ENCODE measurements around the gene KCNJ2.
A peak's percentile ranks its signal among the peaks of the same experiment; 100 is the strongest.

Gene KCNJ2

GRCh38 chr17:70166615-70167014 is 2.7 kb upstream of the KCNJ2 start:
- H3K4me3 ChIP-seq: no peak overlapping the region
- no peaks in the 10 kb centered on the region for H3K9me3 ChIP-seq (ENCODE audit: low read depth, low read length)
- TF ChIP-seq FOXP2 (optimal IDR thresholded peaks at IDR 0.05; ENCODE audit: control extremely low read depth, extremely low read length, insufficient read depth) (no peak), POLR2AphosphoS5 (IDR thresholded peaks at IDR 0.05; ENCODE audit: borderline replicate concordance, low read depth, low read length) (no peak), EZH2 (IDR thresholded peaks at IDR 0.05) (no peak)
- H3K27ac ChIP-seq: no peak overlapping the region
- H3K9ac ChIP-seq (ENCODE audit: insufficient read length): no peak overlapping the region
- H3K36me3 ChIP-seq (ENCODE audit: insufficient read depth, low read length): no peaks in the 10 kb centered on the region
- no peak for DNase-seq (ENCODE audit: low read depth, low spot score)

GRCh38 chr17:70168044-70168976 is 1.0 kb upstream of the KCNJ2 start:
- no peaks in the 10 kb centered on the region for H3K36me3 ChIP-seq (ENCODE audit: insufficient read depth, low read length)
- H3K4me3 ChIP-seq: peak overlapping the region; percentile 67
- DNase-seq (ENCODE audit: low read depth, low spot score): peak; percentile 14
- H3K27ac ChIP-seq: no peak overlapping the region
- no peaks in the 10 kb centered on the region for H3K9me3 ChIP-seq (ENCODE audit: low read depth, low read length)
- TF ChIP-seq POLR2AphosphoS5 (IDR thresholded peaks at IDR 0.05; ENCODE audit: borderline replicate concordance, low read depth, low read length): no peak
- TF ChIP-seq EZH2 (IDR thresholded peaks at IDR 0.05): no peak
- no peak for TF ChIP-seq FOXP2 (optimal IDR thresholded peaks at IDR 0.05; ENCODE audit: control extremely low read depth, extremely low read length, insufficient read depth)
- no peak overlapping the region for H3K9ac ChIP-seq (ENCODE audit: insufficient read length)

DNA sequence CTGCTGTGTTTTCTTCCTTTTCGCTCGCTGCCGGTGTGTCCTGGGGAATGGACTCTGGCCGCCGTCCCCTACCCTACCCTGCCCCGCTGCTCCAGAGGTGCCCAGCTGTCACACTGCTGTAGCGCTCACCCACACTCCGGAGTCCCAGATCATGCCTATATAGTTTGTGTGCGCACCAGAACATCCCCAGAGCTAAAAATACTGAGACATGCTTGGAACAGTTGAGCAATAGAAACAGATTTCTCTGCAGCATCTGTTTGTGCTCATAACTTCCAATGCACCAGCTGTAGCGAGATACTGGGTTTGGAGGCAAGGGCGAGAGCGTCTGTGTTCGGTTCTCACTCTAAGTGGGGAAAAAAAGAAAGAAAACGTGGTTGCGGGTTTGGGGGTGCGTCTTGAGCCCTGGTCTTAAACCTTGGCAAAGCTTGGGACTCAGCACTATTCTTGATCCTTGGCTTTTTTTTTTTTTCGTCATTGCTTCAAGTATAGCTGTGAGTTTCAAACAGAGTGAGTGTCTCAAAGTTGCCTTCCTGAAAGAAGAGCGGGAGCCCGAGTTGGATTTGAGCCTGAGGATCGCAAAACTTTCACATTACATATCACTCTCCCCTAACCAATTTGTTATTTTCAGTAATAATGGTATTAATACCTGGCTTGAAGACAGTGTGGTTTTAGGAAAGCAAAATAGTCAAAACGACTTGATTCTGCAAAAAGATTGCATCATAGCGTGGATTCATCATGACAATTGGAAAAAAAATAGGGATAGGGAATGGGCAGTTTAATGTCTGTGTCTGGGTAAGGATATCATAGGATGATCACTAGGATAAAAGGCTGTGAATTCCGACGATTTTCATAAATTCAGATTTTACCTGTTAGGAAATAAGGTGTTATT is 621 bp downstream of the KCNJ2 start:
- DNase-seq (ENCODE audit: low read depth, low spot score): no peak
- Histone ChIP-seq H3K9me3 (ENCODE audit: low read depth, low read length) (no peaks in the 10 kb centered on the region), H3K27ac (no peak overlapping the region), H3K4me3 (peak overlapping the region; percentile 67), H3K36me3 (ENCODE audit: insufficient read depth, low read length) (no peaks in the 10 kb centered on the region), H3K9ac (ENCODE audit: insufficient read length) (no peak overlapping the region)
- no peak for TF ChIP-seq EZH2 (IDR thresholded peaks at IDR 0.05)
- no peak for TF ChIP-seq FOXP2 (optimal IDR thresholded peaks at IDR 0.05; ENCODE audit: control extremely low read depth, extremely low read length, insufficient read depth)
- no peak for TF ChIP-seq POLR2AphosphoS5 (IDR thresholded peaks at IDR 0.05; ENCODE audit: borderline replicate concordance, low read depth, low read length)

DNA sequence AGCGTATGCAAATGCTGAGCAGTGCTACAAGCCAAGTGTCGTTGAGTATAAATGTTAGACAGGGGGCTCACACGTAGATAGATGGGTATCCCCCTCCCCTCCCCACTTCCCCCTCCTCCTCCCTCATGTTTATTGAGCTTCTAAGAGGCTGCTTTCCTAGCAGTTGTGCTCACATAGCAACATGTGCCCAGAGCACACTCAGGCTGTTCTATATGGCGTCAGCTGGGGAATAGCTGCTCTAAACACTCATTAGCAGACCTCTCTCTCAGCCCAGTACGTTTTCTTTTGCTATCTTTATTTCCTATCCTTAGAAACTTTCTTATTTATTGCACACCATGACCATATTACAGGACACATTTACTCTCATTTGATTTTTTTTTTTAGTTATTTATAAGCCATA is 1.8 kb downstream of the KCNJ2 start:
- no peak for DNase-seq (ENCODE audit: low read depth, low spot score)
- no peak overlapping the region for H3K27ac ChIP-seq
- no peak for TF ChIP-seq FOXP2 (optimal IDR thresholded peaks at IDR 0.05; ENCODE audit: control extremely low read depth, extremely low read length, insufficient read depth)
- no peak for TF ChIP-seq POLR2AphosphoS5 (IDR thresholded peaks at IDR 0.05; ENCODE audit: borderline replicate concordance, low read depth, low read length)
- TF ChIP-seq EZH2 (IDR thresholded peaks at IDR 0.05): no peak
- no peaks in the 10 kb centered on the region for H3K36me3 ChIP-seq (ENCODE audit: insufficient read depth, low read length)
- no peaks in the 10 kb centered on the region for H3K9me3 ChIP-seq (ENCODE audit: low read depth, low read length)
- no peak overlapping the region for H3K4me3 ChIP-seq
- H3K9ac ChIP-seq (ENCODE audit: insufficient read length): no peak overlapping the region

GRCh38 chr17:70172449-70172848 is 3.1 kb downstream of the KCNJ2 start:
- no peaks in the 10 kb centered on the region for H3K9me3 ChIP-seq (ENCODE audit: low read depth, low read length)
- no peak overlapping the region for H3K4me3 ChIP-seq
- no peak overlapping the region for H3K9ac ChIP-seq (ENCODE audit: insufficient read length)
- H3K27ac ChIP-seq: no peak overlapping the region
- H3K36me3 ChIP-seq (ENCODE audit: insufficient read depth, low read length): no peaks in the 10 kb centered on the region
- no peak for DNase-seq (ENCODE audit: low read depth, low spot score)
- no peak for TF ChIP-seq FOXP2 (optimal IDR thresholded peaks at IDR 0.05; ENCODE audit: control extremely low read depth, extremely low read length, insufficient read depth)
- TF ChIP-seq EZH2 (IDR thresholded peaks at IDR 0.05): no peak
- no peak for TF ChIP-seq POLR2AphosphoS5 (IDR thresholded peaks at IDR 0.05; ENCODE audit: borderline replicate concordance, low read depth, low read length)

DNA sequence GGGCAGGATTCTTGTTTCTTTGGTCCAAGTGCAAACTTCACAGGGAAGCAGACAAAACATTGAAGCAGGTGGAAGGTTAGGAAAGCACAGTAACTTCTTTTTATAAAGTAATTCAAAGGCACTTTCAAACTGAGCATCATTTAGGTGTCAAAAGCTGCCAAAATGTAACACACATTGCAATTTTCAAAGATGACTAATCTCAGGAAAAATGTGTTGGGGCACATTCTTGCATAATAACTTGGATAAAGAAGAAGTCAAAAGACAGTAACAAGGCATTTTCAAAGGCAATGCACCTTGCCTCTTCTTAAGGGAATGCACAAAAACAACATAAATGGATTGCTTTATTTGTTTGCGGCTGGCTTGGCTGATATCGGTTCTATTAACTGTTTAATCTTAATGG is 3.6 kb downstream of the KCNJ2 start:
- Histone ChIP-seq H3K9me3 (ENCODE audit: low read depth, low read length) (no peaks in the 10 kb centered on the region), H3K27ac (no peak overlapping the region), H3K9ac (ENCODE audit: insufficient read length) (no peak overlapping the region), H3K4me3 (no peak overlapping the region), H3K36me3 (ENCODE audit: insufficient read depth, low read length) (no peaks in the 10 kb centered on the region)
- TF ChIP-seq POLR2AphosphoS5 (IDR thresholded peaks at IDR 0.05; ENCODE audit: borderline replicate concordance, low read depth, low read length) (no peak), EZH2 (IDR thresholded peaks at IDR 0.05) (no peak), FOXP2 (optimal IDR thresholded peaks at IDR 0.05; ENCODE audit: control extremely low read depth, extremely low read length, insufficient read depth) (no peak)
- no peak for DNase-seq (ENCODE audit: low read depth, low spot score)

DNA sequence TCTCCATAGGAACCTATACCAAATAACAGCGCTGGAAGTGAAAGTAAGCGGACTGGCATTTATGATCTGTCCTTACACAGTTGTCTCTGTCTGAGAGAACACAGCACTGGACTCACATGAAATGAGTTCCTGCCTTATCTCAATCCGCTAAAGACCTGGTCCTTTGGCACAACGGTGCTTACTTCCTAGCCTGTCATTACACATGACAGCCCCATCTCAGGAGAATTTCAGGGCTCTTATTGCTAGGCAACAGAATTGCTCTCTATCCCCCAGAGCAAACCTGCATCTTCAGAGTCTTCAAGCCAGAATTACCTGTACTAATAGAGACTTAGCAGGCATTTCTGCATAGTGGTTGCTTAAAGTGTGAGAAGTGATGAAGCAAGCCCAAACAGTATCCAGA is 4.3 kb downstream of the KCNJ2 start:
- no peak for TF ChIP-seq FOXP2 (optimal IDR thresholded peaks at IDR 0.05; ENCODE audit: control extremely low read depth, extremely low read length, insufficient read depth)
- TF ChIP-seq POLR2AphosphoS5 (IDR thresholded peaks at IDR 0.05; ENCODE audit: borderline replicate concordance, low read depth, low read length): no peak
- TF ChIP-seq EZH2 (IDR thresholded peaks at IDR 0.05): no peak

DNA sequence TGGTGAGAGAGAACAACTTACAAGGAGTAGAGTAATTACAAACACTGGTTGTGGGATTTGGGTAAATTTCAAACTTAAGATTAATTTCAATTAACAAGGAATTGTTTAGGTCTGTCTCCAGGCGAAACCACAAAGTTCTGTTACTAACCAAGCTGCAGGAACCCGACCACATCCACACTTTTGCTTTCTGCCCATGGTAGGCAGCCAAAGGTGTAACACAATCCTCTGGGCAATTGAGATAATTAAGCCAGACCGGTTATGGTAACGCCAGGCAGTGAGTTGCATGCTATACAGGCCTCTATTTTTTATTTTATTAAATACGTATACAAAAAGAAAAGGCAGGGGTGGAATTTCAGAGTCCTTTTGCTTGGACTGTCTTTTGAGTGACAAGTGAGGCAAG is 12.0 kb downstream of the KCNJ2 start:
- H3K36me3 ChIP-seq (ENCODE audit: insufficient read depth, low read length): no peaks in the 10 kb centered on the region
- no peaks in the 10 kb centered on the region for H3K9me3 ChIP-seq (ENCODE audit: low read depth, low read length)
- H3K27ac ChIP-seq: no peak overlapping the region
- no peak overlapping the region for H3K9ac ChIP-seq (ENCODE audit: insufficient read length)
- H3K4me3 ChIP-seq: no peak overlapping the region
- no peak for TF ChIP-seq POLR2AphosphoS5 (IDR thresholded peaks at IDR 0.05; ENCODE audit: borderline replicate concordance, low read depth, low read length)
- no peak for TF ChIP-seq FOXP2 (optimal IDR thresholded peaks at IDR 0.05; ENCODE audit: control extremely low read depth, extremely low read length, insufficient read depth)
- TF ChIP-seq EZH2 (IDR thresholded peaks at IDR 0.05): no peak
- DNase-seq (ENCODE audit: low read depth, low spot score): no peak

More for the DNA sequence above, 4.3 kb downstream of the KCNJ2 start:
- no peaks in the 10 kb centered on the region for H3K36me3 ChIP-seq (ENCODE audit: insufficient read depth, low read length)
- no peaks in the 10 kb centered on the region for H3K9me3 ChIP-seq (ENCODE audit: low read depth, low read length)
- no peak overlapping the region for H3K27ac ChIP-seq
- no peak for DNase-seq (ENCODE audit: low read depth, low spot score)
- H3K9ac ChIP-seq (ENCODE audit: insufficient read length): no peak overlapping the region
- no peak overlapping the region for H3K4me3 ChIP-seq
